ENCODE results near the gene ELOVL2. TPM values are rescaled to one million over a fixed set of nuclear protein-coding genes. Genes with fewer than 3 reads are reported as not detected.

Gene ELOVL2
- total RNA-seq, 1 experiment from 2014 or later, result not detected

GRCh38 chr6:11053307-11053706 lies 9.2 kb upstream of the ELOVL2 start:
- intact Hi-C loops (cut with micrococcal nuclease), result no loop called here
- no TSS peak for BruUV-seq (replicated peaks)
- Mint-ChIP-seq H3K36me3 (ENCODE audit: insufficient read depth, unreplicated experiment) (no peaks in the 10 kb centered on the region), H3K4me1 (ENCODE audit: insufficient read depth, unreplicated experiment) (peaks cover 6% of the 10 kb centered on the region), H3K27ac (ENCODE audit: low read depth, unreplicated experiment) (no peak overlapping the region), H3K9me3 (ENCODE audit: unreplicated experiment) (no peaks in the 10 kb centered on the region), H3K4me3 (ENCODE audit: unreplicated experiment) (no peak overlapping the region), H3K27me3 (ENCODE audit: insufficient read depth, unreplicated experiment) (no peaks in the 10 kb centered on the region)
- no peak for DNase-seq (ENCODE audit: unreplicated experiment)
- ChIA-PET CTCF (interaction anchor here (0.5 to 2.4 kb wide), 6 partner anchors 12 to 102 kb away, joined by 3 to 9 read pairs (median 4); no protein-coding TSS in a partner anchor), POLR2A (no interaction called here)
- TF ChIP-seq CTCF (IDR thresholded peaks at IDR 0.05; ENCODE audit: unreplicated experiment), result no peak

GRCh38 chr6:11050731-11051130 lies 6.6 kb upstream of the ELOVL2 start:
- no peak for TF ChIP-seq CTCF (IDR thresholded peaks at IDR 0.05; ENCODE audit: unreplicated experiment)
- ChIA-PET CTCF (no interaction called here), POLR2A (no interaction called here)
- DNase-seq (ENCODE audit: unreplicated experiment), result peak; percentile 14
- H3K36me3 Mint-ChIP-seq (ENCODE audit: insufficient read depth, unreplicated experiment), result no peaks in the 10 kb centered on the region
- no peak overlapping the region for H3K4me3 Mint-ChIP-seq (ENCODE audit: unreplicated experiment)
- H3K27me3 Mint-ChIP-seq (ENCODE audit: insufficient read depth, unreplicated experiment), result no peaks in the 10 kb centered on the region
- H3K9me3 Mint-ChIP-seq (ENCODE audit: unreplicated experiment), result no peaks in the 10 kb centered on the region
- intact Hi-C loops (cut with micrococcal nuclease), result no loop called here
- H3K27ac Mint-ChIP-seq (ENCODE audit: low read depth, unreplicated experiment), result no peak overlapping the region
- peaks cover 6% of the 10 kb centered on the region for H3K4me1 Mint-ChIP-seq (ENCODE audit: insufficient read depth, unreplicated experiment)
- BruUV-seq (replicated peaks), result no TSS peak

- Mint-ChIP-seq H3K9me3 (ENCODE audit: unreplicated experiment) (no peaks in the 10 kb centered on the region), H3K27me3 (ENCODE audit: insufficient read depth, unreplicated experiment) (peaks cover 18% of the 10 kb centered on the region), H3K36me3 (ENCODE audit: insufficient read depth, unreplicated experiment) (no peaks in the 10 kb centered on the region), H3K4me3 (ENCODE audit: unreplicated experiment) (peak overlapping the region; percentile 56), H3K27ac (ENCODE audit: low read depth, unreplicated experiment) (no peak overlapping the region), H3K4me1 (ENCODE audit: insufficient read depth, unreplicated experiment) (no peaks in the 10 kb centered on the region)
- POLR2A ChIA-PET, result no interaction called here
- CTCF ChIA-PET, result no interaction called here
- TF ChIP-seq CTCF (IDR thresholded peaks at IDR 0.05; ENCODE audit: unreplicated experiment), result no peak
- intact Hi-C loops (cut with micrococcal nuclease), result no loop called here
- no TSS peak for BruUV-seq (replicated peaks)
- no peak for DNase-seq (ENCODE audit: unreplicated experiment)
Measured at GRCh38 chr6:11044712-11045167, 635 bp upstream of the ELOVL2 start.

GRCh38 chr6:11043378-11043960 lies 636 bp downstream of the ELOVL2 start:
- Mint-ChIP-seq H3K27me3 (ENCODE audit: insufficient read depth, unreplicated experiment) (peaks cover 18% of the 10 kb centered on the region), H3K4me1 (ENCODE audit: insufficient read depth, unreplicated experiment) (no peaks in the 10 kb centered on the region), H3K9me3 (ENCODE audit: unreplicated experiment) (no peaks in the 10 kb centered on the region), H3K4me3 (ENCODE audit: unreplicated experiment) (peak overlapping the region; percentile 3), H3K27ac (ENCODE audit: low read depth, unreplicated experiment) (no peak overlapping the region), H3K36me3 (ENCODE audit: insufficient read depth, unreplicated experiment) (no peaks in the 10 kb centered on the region)
- DNase-seq (ENCODE audit: unreplicated experiment), result no peak
- no TSS peak for BruUV-seq (replicated peaks)
- ChIA-PET CTCF (interaction anchor here (0.5 to 1.7 kb wide), 3 partner anchors 15 to 92 kb away, joined by 3 to 7 read pairs (median 4); no protein-coding TSS in a partner anchor), POLR2A (no interaction called here)
- intact Hi-C loops (cut with micrococcal nuclease), result no loop called here
- no peak for TF ChIP-seq CTCF (IDR thresholded peaks at IDR 0.05; ENCODE audit: unreplicated experiment)

Measured in MCF 10A (cell line).